Activated naive CD8-positive, alpha-beta T cell treated with anti-CD3 and anti-CD28 coated beads for 36 hours (primary cell): Measurements from ENCODE around the gene KCNH1. TPM values are rescaled to one million over a fixed set of nuclear protein-coding genes. Genes with fewer than 3 reads are reported as not detected.

Experiments used
- DNase-seq: peaks from one replicate; pipeline ENCODE4 v3.0.0; 2021
- H3K27ac Mint-ChIP-seq: one replicate; pipeline ENCODE4 v1.8.0; 2022; ENCODE audit warnings: mild to moderate bottlenecking, moderate library complexity, mixed read lengths
- H3K27me3 Mint-ChIP-seq: one replicate; pipeline ENCODE4 v1.8.0; 2022; ENCODE audit warnings: mild to moderate bottlenecking, mixed read lengths
- H3K36me3 Mint-ChIP-seq: one replicate; pipeline ENCODE4 v1.8.0; 2021; ENCODE audit warnings: mild to moderate bottlenecking, mixed read lengths
- H3K4me1 Mint-ChIP-seq: one replicate; pipeline ENCODE4 v1.8.0; 2021; ENCODE audit warnings: mixed read lengths
- H3K4me3 Mint-ChIP-seq: one replicate; pipeline ENCODE4 v1.8.0; 2022; ENCODE audit warnings: mild to moderate bottlenecking, moderate library complexity, mixed read lengths
- H3K9me3 Mint-ChIP-seq: one replicate; pipeline ENCODE4 v1.8.0; 2022; ENCODE audit warnings: mixed read lengths
- total RNA-seq, 2 experiments: library from RNA; stranded (reverse); gene quantifications; one replicate each; pipeline ENCODE4 v1.2.3, GENCODE V29; 2021

KCNH1 gene, protein sequence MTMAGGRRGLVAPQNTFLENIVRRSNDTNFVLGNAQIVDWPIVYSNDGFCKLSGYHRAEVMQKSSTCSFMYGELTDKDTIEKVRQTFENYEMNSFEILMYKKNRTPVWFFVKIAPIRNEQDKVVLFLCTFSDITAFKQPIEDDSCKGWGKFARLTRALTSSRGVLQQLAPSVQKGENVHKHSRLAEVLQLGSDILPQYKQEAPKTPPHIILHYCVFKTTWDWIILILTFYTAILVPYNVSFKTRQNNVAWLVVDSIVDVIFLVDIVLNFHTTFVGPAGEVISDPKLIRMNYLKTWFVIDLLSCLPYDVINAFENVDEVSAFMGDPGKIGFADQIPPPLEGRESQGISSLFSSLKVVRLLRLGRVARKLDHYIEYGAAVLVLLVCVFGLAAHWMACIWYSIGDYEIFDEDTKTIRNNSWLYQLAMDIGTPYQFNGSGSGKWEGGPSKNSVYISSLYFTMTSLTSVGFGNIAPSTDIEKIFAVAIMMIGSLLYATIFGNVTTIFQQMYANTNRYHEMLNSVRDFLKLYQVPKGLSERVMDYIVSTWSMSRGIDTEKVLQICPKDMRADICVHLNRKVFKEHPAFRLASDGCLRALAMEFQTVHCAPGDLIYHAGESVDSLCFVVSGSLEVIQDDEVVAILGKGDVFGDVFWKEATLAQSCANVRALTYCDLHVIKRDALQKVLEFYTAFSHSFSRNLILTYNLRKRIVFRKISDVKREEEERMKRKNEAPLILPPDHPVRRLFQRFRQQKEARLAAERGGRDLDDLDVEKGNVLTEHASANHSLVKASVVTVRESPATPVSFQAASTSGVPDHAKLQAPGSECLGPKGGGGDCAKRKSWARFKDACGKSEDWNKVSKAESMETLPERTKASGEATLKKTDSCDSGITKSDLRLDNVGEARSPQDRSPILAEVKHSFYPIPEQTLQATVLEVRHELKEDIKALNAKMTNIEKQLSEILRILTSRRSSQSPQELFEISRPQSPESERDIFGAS
- total RNA-seq, result not detected

DNA sequence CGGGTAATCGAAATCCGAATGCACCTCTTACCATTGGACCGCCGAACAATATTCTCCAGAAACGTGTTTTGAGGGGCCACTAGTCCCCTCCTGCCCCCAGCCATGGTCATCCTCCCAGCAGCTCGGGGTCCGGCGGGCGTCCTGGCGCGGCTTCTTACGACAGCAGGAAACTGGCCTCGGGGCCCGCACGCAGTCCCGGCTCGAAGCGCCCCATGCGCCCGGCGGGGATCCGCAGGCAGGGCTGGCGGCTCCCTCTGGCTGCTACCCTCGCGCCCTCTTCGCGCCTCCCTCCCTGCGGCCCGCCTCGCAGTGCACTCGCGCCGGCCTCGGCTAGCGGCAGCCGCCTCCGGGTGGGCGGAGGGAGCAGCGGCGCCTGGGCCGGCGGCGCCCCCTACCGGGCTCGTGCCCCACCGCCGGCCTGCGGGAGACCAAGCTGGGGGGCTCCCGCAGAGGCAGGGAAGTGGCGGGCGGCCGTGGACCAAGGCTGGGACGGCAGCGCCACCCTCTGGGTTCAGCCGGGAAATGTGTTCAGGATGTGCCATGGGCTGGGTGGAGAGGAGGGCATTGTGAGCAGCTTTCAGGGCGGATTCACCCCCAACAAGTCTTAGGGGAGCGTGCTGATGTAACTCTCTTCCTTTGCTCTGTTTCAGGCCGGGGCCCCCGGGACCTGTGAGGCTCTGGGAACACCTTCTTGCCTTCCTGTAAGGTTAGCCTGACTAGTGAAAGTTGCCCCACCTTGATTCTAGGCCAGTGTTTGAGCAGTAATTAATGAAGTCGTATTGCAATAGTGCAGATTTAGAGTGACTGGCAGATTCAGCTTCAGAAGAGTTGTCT lies at the start of gene KCNH1:
Gene KCNH1 (minus strand): TSS at position 313 of the 834 bp plus-strand sequence. CDS start 203 bp downstream, at position 110.
- peak within 1 kb of the TSS; percentile 53 for H3K4me3 Mint-ChIP-seq
- H3K27ac Mint-ChIP-seq, result no peak within 1 kb of the TSS
- H3K27me3 Mint-ChIP-seq, result peaks cover 61% of the 10 kb centered on the region
- no peaks in the 10 kb centered on the region for H3K36me3 Mint-ChIP-seq
- no peaks in the 10 kb centered on the region for H3K9me3 Mint-ChIP-seq
- DNase-seq, result peak; percentile 93
- H3K4me1 Mint-ChIP-seq, result peaks cover 10% of the 10 kb centered on the region

DNA sequence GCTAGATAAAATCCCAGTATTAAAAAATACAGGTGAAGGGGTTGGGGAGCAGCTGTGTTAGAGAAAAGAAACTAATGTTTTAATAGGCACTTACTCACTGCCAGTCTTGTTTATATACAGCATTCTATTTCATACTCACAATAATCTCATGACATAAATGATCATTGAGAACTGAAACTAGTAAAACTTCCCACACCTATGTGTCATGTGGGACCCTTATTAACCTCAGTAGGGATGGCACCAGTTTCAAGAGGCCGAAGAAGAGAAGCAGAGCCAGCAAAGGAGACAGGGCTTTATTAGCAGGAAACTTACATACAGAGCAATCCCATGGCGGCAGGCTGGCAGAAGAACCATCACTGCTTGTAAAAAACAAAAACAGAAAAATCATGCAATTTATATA lies 48.8 kb upstream of the KCNH1 start:
- Mint-ChIP-seq H3K4me3 (no peak overlapping the region), H3K27me3 (no peaks in the 10 kb centered on the region), H3K27ac (no peak overlapping the region), H3K9me3 (no peaks in the 10 kb centered on the region), H3K36me3 (no peaks in the 10 kb centered on the region), H3K4me1 (no peaks in the 10 kb centered on the region)
- DNase-seq, result no peak

DNA sequence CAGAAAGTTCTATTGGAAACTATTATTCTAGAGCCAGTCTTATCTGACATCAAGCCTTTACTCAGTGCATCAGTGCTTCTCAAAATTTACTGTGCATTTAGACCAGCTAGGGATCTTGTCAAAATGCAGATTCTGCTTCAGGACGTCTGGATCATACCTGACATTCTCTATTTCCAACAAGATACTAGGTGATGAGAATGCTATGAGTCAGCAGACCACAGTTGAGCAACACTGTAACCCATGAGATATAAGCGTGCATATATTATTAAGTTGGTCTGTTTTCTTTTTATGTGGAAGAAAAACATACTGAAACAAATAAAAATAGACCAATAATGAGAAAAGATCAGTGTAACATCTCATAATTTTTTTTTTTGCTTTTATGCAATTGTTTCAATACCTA lies 40.4 kb upstream of the KCNH1 start:
- Mint-ChIP-seq H3K27ac (no peak overlapping the region), H3K36me3 (peaks cover 4% of the 10 kb centered on the region), H3K4me1 (no peaks in the 10 kb centered on the region), H3K9me3 (peaks cover 18% of the 10 kb centered on the region), H3K27me3 (no peaks in the 10 kb centered on the region), H3K4me3 (no peak overlapping the region)
- DNase-seq, result no peak

DNA sequence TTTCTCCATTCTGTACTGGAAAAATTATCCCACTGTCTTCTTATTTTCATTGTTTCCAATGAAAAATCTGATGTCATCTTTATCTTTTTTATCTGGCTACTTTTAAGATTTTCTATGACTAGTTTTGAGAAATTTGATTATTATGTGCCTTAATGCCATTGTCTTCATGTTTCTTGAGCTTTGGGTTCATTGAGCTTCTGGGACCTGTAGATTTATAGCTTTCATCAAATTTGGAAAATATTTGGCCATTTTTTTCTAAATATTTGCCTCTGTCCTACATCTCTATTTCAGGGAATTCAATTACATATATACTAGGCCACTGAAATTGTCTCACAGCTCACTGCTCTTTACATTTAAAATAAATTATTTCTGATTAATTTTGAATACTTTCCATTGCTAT lies 38.7 kb upstream of the KCNH1 start:
- H3K4me3 Mint-ChIP-seq, result no peak overlapping the region
- no peaks in the 10 kb centered on the region for H3K4me1 Mint-ChIP-seq
- H3K27ac Mint-ChIP-seq, result no peak overlapping the region
- peaks cover 20% of the 10 kb centered on the region for H3K9me3 Mint-ChIP-seq
- H3K27me3 Mint-ChIP-seq, result no peaks in the 10 kb centered on the region
- no peak for DNase-seq
- H3K36me3 Mint-ChIP-seq, result peaks cover 4% of the 10 kb centered on the region

DNA sequence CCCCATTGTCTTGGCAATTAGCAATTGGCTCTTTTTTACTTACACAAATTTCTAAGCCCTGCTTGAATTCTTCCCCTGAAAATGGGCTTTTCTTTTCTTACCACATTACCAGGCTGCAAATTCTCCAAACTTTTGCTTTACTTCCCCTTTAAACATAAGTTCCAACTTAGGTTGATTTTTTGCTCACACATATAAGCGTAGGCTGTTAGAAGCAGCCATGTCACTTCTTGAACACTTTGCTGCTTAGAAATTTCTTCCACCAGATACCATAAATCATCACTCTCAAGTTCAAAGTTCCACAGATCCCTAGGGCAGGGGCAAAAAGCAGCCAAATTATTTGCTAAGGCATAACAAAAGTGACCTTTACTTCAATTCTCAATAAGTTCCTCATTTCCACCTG lies 35.4 kb upstream of the KCNH1 start:
- Mint-ChIP-seq H3K27ac (no peak overlapping the region), H3K36me3 (peaks cover 4% of the 10 kb centered on the region), H3K27me3 (peaks cover 6% of the 10 kb centered on the region), H3K4me1 (no peaks in the 10 kb centered on the region), H3K9me3 (peaks cover 20% of the 10 kb centered on the region), H3K4me3 (no peak overlapping the region)
- no peak for DNase-seq

DNA sequence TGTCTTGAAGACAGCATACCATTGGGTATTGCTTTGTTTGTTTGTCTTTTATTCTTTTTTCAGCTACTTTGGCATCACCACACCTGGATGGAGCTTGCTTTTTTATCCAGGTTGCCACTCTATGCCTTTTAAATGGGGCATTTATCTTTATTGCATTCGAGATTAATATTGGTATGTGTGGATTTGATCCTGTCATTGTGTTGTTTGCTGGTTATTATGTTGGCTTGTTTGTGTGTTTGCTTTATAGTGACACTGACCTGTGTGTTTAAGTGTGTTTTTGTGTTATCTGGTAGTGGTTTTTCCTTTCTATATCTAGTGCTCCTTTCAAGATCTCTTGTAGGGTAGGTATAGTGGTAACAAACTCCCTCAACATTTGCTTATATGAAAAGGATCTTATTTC lies 24.9 kb upstream of the KCNH1 start:
- Mint-ChIP-seq H3K4me1 (peaks cover 4% of the 10 kb centered on the region), H3K27me3 (peaks cover under 1% of the 10 kb centered on the region), H3K27ac (no peak overlapping the region), H3K36me3 (peaks cover 6% of the 10 kb centered on the region), H3K4me3 (no peak overlapping the region), H3K9me3 (peaks cover 19% of the 10 kb centered on the region)
- DNase-seq, result no peak

DNA sequence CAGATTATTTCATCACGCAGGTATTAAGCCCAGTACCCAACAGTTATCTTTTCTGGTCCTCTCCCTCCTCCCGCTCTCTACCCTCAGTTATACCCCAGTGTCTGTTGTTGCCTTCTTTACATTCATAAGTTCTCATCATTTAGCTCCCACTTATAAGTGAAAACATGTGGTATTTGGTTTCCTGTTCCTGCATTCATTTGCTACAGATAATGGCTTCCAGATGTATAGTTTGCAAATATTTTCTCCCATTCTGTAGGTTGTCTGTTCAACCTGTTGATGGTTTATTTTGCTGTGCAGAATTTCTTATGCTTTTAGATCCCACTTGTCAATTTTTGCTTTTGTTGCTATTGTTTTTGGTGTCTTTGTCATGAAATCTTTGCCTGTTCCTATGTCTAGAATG lies 21.1 kb upstream of the KCNH1 start:
- DNase-seq, result no peak
- H3K4me3 Mint-ChIP-seq, result no peak overlapping the region
- peaks cover 19% of the 10 kb centered on the region for H3K9me3 Mint-ChIP-seq
- no peak overlapping the region for H3K27ac Mint-ChIP-seq
- peaks cover 6% of the 10 kb centered on the region for H3K36me3 Mint-ChIP-seq
- H3K27me3 Mint-ChIP-seq, result peaks cover 5% of the 10 kb centered on the region
- peaks cover 4% of the 10 kb centered on the region for H3K4me1 Mint-ChIP-seq

DNA sequence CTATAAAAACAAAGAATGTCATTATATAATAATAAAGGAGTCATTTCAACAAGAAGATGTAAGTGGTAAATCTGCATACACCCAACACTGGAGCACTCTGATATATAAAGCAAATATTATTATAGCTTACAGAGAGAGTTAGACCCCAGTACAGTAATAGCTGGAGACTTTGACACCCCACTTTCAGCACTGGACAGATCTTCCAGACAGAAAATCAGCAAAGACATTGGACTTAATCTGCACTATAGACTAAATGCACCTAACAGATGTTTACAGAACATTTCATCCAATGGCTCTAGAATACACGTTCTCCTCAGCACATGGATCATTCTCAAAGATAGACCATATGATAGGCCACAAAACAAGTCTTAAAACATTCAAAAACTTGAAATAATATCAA lies 20.0 kb upstream of the KCNH1 start:
- DNase-seq, result no peak
- H3K4me3 Mint-ChIP-seq, result no peak overlapping the region
- peaks cover 14% of the 10 kb centered on the region for H3K9me3 Mint-ChIP-seq

DNA sequence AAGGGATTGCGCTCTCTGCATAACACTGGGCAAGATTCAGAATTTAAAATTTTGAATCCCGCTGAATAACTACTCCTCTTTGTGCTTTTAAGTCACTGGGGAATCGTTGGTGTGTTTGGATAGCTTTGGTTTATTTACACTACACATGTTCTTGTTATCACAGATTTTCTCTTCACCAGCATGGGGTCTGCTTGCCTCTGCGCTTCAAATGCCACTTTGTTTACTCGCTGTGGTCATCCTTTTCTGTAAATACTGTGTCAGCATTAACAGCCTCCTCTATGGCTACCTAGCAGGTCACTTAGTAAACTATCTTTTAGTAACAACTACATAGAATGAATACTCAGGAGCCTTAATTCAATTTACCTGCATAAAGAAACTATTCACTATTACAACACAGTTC lies 14.4 kb upstream of the KCNH1 start:
- H3K4me3 Mint-ChIP-seq, result no peak overlapping the region
- DNase-seq, result no peak
- no peak overlapping the region for H3K27ac Mint-ChIP-seq
- no peaks in the 10 kb centered on the region for H3K9me3 Mint-ChIP-seq
- no peaks in the 10 kb centered on the region for H3K36me3 Mint-ChIP-seq
- H3K27me3 Mint-ChIP-seq, result peaks cover 16% of the 10 kb centered on the region
- no peaks in the 10 kb centered on the region for H3K4me1 Mint-ChIP-seq

More for the DNA sequence above, 20.0 kb upstream of the KCNH1 start:
- H3K27me3 Mint-ChIP-seq, result peaks cover 7% of the 10 kb centered on the region
- no peak overlapping the region for H3K27ac Mint-ChIP-seq
- H3K36me3 Mint-ChIP-seq, result peaks cover 6% of the 10 kb centered on the region
- H3K4me1 Mint-ChIP-seq, result peaks cover 4% of the 10 kb centered on the region

DNA sequence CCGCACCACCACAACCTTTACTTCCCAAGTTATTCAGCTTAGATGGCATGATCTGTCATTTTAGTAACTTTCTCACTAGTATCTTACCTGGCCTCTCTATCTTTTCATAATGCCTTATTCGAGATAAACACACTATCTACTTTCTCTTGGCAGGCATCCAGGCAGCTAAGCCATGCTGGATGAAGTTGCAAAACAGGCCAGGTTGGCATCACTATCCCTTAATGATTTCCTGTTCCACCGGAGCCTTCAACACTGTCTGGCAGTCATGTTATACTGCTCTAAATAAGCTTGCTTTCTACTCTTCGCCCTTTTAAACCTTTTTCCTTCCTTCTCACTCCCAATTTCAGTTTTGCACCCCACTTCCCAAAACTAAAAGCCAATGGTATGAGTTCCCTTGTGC lies 12.0 kb upstream of the KCNH1 start:
- no peaks in the 10 kb centered on the region for H3K36me3 Mint-ChIP-seq
- H3K4me3 Mint-ChIP-seq, result no peak overlapping the region
- H3K4me1 Mint-ChIP-seq, result no peaks in the 10 kb centered on the region
- no peaks in the 10 kb centered on the region for H3K9me3 Mint-ChIP-seq
- no peak overlapping the region for H3K27ac Mint-ChIP-seq
- DNase-seq, result no peak
- H3K27me3 Mint-ChIP-seq, result peaks cover 31% of the 10 kb centered on the region

DNA sequence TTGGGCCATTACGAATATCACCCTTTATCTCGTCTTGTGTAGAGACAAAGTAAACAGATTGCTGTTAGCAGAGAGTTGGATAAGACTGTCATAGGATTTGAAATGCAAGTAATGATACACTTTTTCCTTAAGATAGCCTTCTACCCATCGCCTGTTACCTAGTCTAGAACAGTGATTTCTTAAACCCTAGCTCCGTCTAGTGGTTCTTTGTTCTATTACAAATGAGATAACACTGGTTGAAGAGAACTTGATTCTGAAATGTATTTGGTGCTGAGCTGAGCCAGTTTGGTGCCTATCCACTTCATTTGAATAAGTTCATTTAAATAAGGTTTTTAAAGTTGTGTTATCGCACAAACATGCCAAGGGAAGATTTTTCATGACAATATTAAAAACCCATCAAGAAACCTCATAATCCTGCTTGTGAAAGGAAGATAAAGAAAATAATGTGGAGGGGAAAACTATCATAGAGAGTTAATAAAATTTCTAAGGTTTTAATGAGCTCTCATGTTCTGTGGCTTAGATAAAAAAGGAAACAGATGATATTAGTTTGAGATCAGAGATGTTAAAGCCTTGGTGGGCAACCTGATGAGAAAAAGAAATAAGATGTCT lies 1.5 kb upstream of the KCNH1 start:
- no peaks in the 10 kb centered on the region for H3K9me3 Mint-ChIP-seq
- no peak for DNase-seq
- peaks cover 10% of the 10 kb centered on the region for H3K4me1 Mint-ChIP-seq
- H3K27ac Mint-ChIP-seq, result no peak overlapping the region
- no peak overlapping the region for H3K4me3 Mint-ChIP-seq
- no peaks in the 10 kb centered on the region for H3K36me3 Mint-ChIP-seq
- peaks cover 73% of the 10 kb centered on the region for H3K27me3 Mint-ChIP-seq

DNA sequence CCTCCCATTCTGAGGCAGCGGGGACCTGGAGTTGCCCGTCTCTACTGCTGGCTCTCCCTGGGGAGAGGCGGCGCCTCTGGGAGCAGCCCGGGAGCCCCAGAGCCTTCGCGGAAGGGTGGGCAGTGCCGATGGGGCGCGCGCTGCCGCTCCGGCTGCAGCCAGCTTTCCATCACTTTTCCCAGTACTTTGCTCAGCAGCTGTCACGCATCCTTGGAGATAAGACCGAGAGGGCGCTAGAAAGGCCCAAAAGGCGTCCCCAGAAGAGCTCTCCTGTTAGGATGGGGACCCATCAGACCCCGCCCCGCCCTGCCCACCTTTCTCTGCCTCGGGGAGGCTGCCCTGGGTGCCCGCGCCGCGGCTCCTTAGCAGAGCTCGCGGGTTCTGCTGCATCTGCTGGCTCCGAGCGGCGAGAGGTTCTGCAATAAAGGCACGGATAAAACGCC lies 534 bp downstream of the KCNH1 start:
- Mint-ChIP-seq H3K9me3 (no peaks in the 10 kb centered on the region), H3K4me3 (peak overlapping the region; percentile 53), H3K27me3 (peaks cover 55% of the 10 kb centered on the region), H3K27ac (no peak overlapping the region), H3K36me3 (no peaks in the 10 kb centered on the region), H3K4me1 (peaks cover 10% of the 10 kb centered on the region)
- no peak for DNase-seq

DNA sequence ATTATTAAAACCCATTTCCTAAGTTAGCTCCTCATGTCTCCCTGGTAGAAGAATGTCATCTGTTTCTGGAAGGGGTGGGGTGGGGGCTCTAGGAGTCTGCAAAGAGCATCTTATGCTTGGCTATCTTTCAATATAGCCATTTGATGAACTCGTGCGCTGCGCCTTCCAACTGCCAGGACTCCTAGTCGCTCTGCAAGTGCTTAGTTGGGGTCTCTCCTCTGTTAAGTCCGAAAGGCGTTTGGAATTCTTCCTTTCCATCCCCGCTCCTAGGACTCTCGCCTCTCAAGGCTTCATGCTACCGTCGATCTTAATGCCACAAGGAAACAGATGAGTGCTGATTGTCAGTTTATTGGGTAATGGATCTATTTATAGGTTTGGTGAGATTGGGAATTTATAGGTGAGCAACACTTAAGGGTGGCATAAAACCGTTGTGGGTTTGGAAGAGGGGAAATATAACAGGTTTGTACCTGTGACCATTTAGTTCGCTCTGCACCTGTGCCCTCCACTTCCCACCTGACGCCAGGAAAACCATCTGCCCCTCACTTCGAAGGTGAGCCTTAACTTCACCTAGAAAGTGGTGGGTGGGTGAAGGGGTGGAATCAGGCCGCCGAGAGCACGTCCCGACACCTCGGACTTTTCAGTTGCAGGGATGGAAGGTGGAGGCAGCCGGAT lies 1.1 kb downstream of the KCNH1 start:
- no peak overlapping the region for H3K4me3 Mint-ChIP-seq
- peaks cover 49% of the 10 kb centered on the region for H3K27me3 Mint-ChIP-seq
- no peaks in the 10 kb centered on the region for H3K9me3 Mint-ChIP-seq
- H3K4me1 Mint-ChIP-seq, result peaks cover 10% of the 10 kb centered on the region
- no peak for DNase-seq
- no peaks in the 10 kb centered on the region for H3K36me3 Mint-ChIP-seq
- H3K27ac Mint-ChIP-seq, result no peak overlapping the region

DNA sequence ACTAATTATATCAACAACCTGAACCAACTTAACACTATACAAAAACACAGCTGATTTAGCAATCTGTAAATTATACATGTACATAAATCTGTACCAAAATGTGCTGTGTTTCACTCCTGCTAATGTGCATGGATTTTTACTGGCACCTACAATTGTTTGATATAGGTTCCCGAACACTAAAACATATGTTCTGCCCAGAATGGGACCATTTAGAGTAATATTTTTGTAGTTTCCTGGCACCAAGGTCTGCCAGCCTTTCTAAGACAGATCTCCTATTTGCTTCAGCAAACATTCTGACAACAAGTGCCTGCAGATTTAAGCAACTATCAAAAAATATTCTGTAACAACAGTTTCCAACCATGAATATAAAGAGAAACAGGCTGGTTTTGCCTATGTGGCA lies 4.2 kb downstream of the KCNH1 start:
- H3K4me3 Mint-ChIP-seq, result no peak overlapping the region
- peaks cover 9% of the 10 kb centered on the region for H3K4me1 Mint-ChIP-seq
- H3K36me3 Mint-ChIP-seq, result no peaks in the 10 kb centered on the region
- no peak for DNase-seq
- H3K27ac Mint-ChIP-seq, result no peak overlapping the region
- no peaks in the 10 kb centered on the region for H3K9me3 Mint-ChIP-seq
- H3K27me3 Mint-ChIP-seq, result peaks cover 26% of the 10 kb centered on the region
